ENCODE results near the gene GNAQ.

GNAQ gene

GRCh38 chr9:78003730-78004129 lies 27.9 kb downstream of the GNAQ start:
- no peak for DNase-seq (ENCODE audit: low read depth)

- DNase-seq (ENCODE audit: low read depth): no peak
Measured at GRCh38 chr9:78001946-78002731, 29.5 kb downstream of the GNAQ start.

GRCh38 chr9:78000221-78000620 lies 31.4 kb downstream of the GNAQ start:
- no peak for DNase-seq (ENCODE audit: low read depth)

GRCh38 chr9:77999231-77999631 lies 32.4 kb downstream of the GNAQ start:
- no peak for DNase-seq (ENCODE audit: low read depth)

- no peak for DNase-seq (ENCODE audit: low read depth)
Measured at GRCh38 chr9:77997611-77998284, 33.9 kb downstream of the GNAQ start.

- no peak for DNase-seq (ENCODE audit: low read depth)
Measured at GRCh38 chr9:77996696-77997095, 34.9 kb downstream of the GNAQ start.

- no peak for DNase-seq (ENCODE audit: low read depth)
Measured at GRCh38 chr9:77991191-77991590, 40.4 kb downstream of the GNAQ start.

- no peak for DNase-seq (ENCODE audit: low read depth)
Measured at GRCh38 chr9:77989909-77990308, 41.7 kb downstream of the GNAQ start.

GRCh38 chr9:77989458-77989857 lies 42.2 kb downstream of the GNAQ start:
- DNase-seq (ENCODE audit: low read depth): no peak

GRCh38 chr9:77988630-77989029 lies 43.0 kb downstream of the GNAQ start:
- DNase-seq (ENCODE audit: low read depth): no peak

GRCh38 chr9:77987880-77988525 lies 43.6 kb downstream of the GNAQ start:
- no peak for DNase-seq (ENCODE audit: low read depth)

- no peak for DNase-seq (ENCODE audit: low read depth)
Measured at GRCh38 chr9:77987081-77987656, 44.4 kb downstream of the GNAQ start.

- no peak for DNase-seq (ENCODE audit: low read depth)
Measured at GRCh38 chr9:77985996-77986395, 45.6 kb downstream of the GNAQ start.

GRCh38 chr9:77983320-77983662 lies 48.3 kb downstream of the GNAQ start:
- no peak for DNase-seq (ENCODE audit: low read depth)

- DNase-seq (ENCODE audit: low read depth): no peak
Measured at GRCh38 chr9:77982581-77983319, 48.9 kb downstream of the GNAQ start.

- no peak for DNase-seq (ENCODE audit: low read depth)
Measured at GRCh38 chr9:77981907-77982306, 49.7 kb downstream of the GNAQ start.

- DNase-seq (ENCODE audit: low read depth): no peak
Measured at GRCh38 chr9:77981332-77981731, 50.3 kb downstream of the GNAQ start.

- no peak for DNase-seq (ENCODE audit: low read depth)
Measured at GRCh38 chr9:77980622-77981021, 51.0 kb downstream of the GNAQ start.

- DNase-seq (ENCODE audit: low read depth): no peak
Measured at GRCh38 chr9:77978086-77978781, 53.4 kb downstream of the GNAQ start.

GRCh38 chr9:77977210-77977611 lies 54.4 kb downstream of the GNAQ start:
- DNase-seq (ENCODE audit: low read depth): no peak

- no peak for DNase-seq (ENCODE audit: low read depth)
Measured at GRCh38 chr9:77975806-77976205, 55.8 kb downstream of the GNAQ start.

GRCh38 chr9:77975036-77975435 lies 56.6 kb downstream of the GNAQ start:
- no peak for DNase-seq (ENCODE audit: low read depth)
